Stomach (tissue), 4 donors: ENCODE data around the gene LITAF.

Experiments used
- CTCF ChIP-seq, 7 experiments: fragments of 450-650 bp in 4 of 7; fragments of 200-600 bp in 3 of 7; sonication (generic) in 3 of 7; IDR thresholded peaks; one replicate each; pipeline ENCODE4 v1.5.1; 2016 to 2019; ENCODE audit warnings: antibody characterized with exemption in 7 of 7, control low read depth in 2 of 7, mild to moderate bottlenecking in 1 of 7
- POLR2A ChIP-seq, 4 donors: fragments of 450-650 bp; IDR thresholded peaks; one replicate each; pipeline ENCODE4 v1.6.1; 2016; ENCODE audit warnings: antibody characterized with exemption in 4 of 4, control low read depth in 2 of 4, mild to moderate bottlenecking in 1 of 4, moderate library complexity in 1 of 4

GRCh38 chr16:11615748-11616447 is 29.2 kb upstream of the LITAF start:
- no peak for TF ChIP-seq CTCF (IDR thresholded peaks at IDR 0.05)
- no peak for TF ChIP-seq POLR2A (IDR thresholded peaks at IDR 0.05)
